Epidermal melanocyte (primary cell): ENCODE data around the gene BRICD5.

ENCODE experiments used
- DNase-seq: peaks from one replicate; pipeline ENCODE4 v3.0.0; 2011; ENCODE audit warnings: low spot score; ENCODE audit not compliant: insufficient read length

BRICD5 gene

GRCh38 chr16:2237493-2238149 lies 27.0 kb upstream of the BRICD5 start:
- no peak for DNase-seq

- DNase-seq: no peak
Observed at GRCh38 chr16:2237102-2237482, 26.4 kb upstream of the BRICD5 start.

GRCh38 chr16:2236337-2237101 lies 25.9 kb upstream of the BRICD5 start, which contains the start of gene DNASE1L2:
Gene DNASE1L2, plus strand, starts transcription at chr16:2236444. Its CDS starts 373 bp downstream, at chr16:2236817.
- peak; percentile 42 for DNase-seq

- no peak for DNase-seq
Observed at GRCh38 chr16:2235695-2236336, 25.2 kb upstream of the BRICD5 start.

GRCh38 chr16:2235234-2235651 lies 24.6 kb upstream of the BRICD5 start:
- DNase-seq: no peak

GRCh38 chr16:2234813-2235170 lies 24.1 kb upstream of the BRICD5 start:
- no peak for DNase-seq

GRCh38 chr16:2233872-2234812 lies 23.5 kb upstream of the BRICD5 start:
- DNase-seq: no peak

- DNase-seq: no peak
Observed at GRCh38 chr16:2233046-2233775, 22.5 kb upstream of the BRICD5 start.

- DNase-seq: no peak
Observed at GRCh38 chr16:2232094-2232990, 21.7 kb upstream of the BRICD5 start.

- DNase-seq: no peak
Observed at GRCh38 chr16:2231016-2231931, 20.6 kb upstream of the BRICD5 start.

- no peak for DNase-seq
Observed at GRCh38 chr16:2230376-2230775, 19.7 kb upstream of the BRICD5 start.

GRCh38 chr16:2229632-2230250 lies 19.1 kb upstream of the BRICD5 start:
- DNase-seq: no peak

- DNase-seq: no peak
Observed at GRCh38 chr16:2229091-2229490, 18.4 kb upstream of the BRICD5 start.

GRCh38 chr16:2228161-2228824 lies 17.6 kb upstream of the BRICD5 start:
- DNase-seq: no peak

GRCh38 chr16:2226918-2227317 lies 16.3 kb upstream of the BRICD5 start:
- DNase-seq: no peak

GRCh38 chr16:2226245-2226793 lies 15.7 kb upstream of the BRICD5 start:
- no peak for DNase-seq

GRCh38 chr16:2223942-2224486 lies 13.4 kb upstream of the BRICD5 start:
- peak; percentile 57 for DNase-seq
